ES-I3 (cell line): ENCODE measurements around the gene DMD.

Source experiments
- H3K36me3 ChIP-seq: 2 replicates; pipeline ENCODE4 v1.6.1; 2013; ENCODE audit warnings: mild to moderate bottlenecking, low read length, control low read depth, moderate library complexity; ENCODE audit not compliant: insufficient read depth
- H3K4me1 ChIP-seq: 2 replicates; pipeline ENCODE4 v1.6.1; 2013; ENCODE audit warnings: mild to moderate bottlenecking, control low read depth, low read length; ENCODE audit not compliant: insufficient read depth
- H3K9ac ChIP-seq: 2 replicates; pipeline ENCODE4 v1.6.1; 2013; ENCODE audit warnings: low read depth, mild to moderate bottlenecking, low read length, moderate library complexity
- H3K9me3 ChIP-seq: 2 replicates; pipeline ENCODE4 v1.6.1; 2013; ENCODE audit warnings: mild to moderate bottlenecking, low read length, moderate library complexity; ENCODE audit not compliant: control insufficient read depth, insufficient read depth

The DMD gene

DNA sequence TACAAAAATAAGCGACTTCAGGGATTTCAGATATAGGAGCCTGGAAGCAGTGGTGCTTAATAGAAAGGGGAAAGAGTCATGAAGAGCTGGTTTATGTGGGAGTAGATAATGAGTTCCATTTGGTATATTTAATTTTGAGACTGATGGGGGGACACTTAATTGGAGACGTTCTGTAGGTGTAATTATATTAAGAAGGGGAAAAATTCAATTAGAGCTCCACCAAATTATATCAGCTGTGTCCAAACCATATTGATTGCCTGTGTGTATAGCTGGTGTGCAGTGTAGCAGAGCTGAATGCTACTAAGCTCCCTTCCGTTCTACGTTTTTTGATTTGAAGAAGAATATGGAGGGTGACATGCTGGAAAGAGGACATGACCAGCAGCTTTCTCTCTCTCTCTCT is 282.3 kb downstream of the DMD start:
- no peaks in the 10 kb centered on the region for H3K9me3 ChIP-seq
- H3K9ac ChIP-seq: no peak overlapping the region
- H3K4me1 ChIP-seq: no peaks in the 10 kb centered on the region
- H3K36me3 ChIP-seq: no peaks in the 10 kb centered on the region

DNA sequence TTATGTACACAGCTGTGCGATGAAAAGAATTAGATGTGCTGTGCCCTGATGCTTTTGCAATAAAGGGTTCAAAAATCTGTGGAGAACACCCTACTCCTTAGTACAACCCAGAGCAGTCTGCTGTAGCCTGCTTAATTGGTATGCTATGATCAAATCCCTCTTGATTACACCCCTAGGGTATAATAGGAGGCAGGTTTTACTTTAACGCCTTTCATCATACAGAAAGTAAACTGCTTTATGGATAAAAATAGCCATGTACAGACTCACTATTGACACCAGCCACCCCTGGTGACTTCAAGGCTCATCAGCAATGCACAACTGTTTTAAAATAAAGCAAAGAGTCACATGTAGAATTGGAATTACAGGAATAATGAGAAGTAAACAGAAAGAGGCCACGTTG is 315.3 kb downstream of the DMD start:
- H3K4me1 ChIP-seq: peaks cover 4% of the 10 kb centered on the region; the same call in 1 of the 2 replicates
- 0 out of 2 replicates have a peak, but pooled peaks cover 4% of the 10 kb centered on the region for H3K36me3 ChIP-seq
- H3K9me3 ChIP-seq: no peaks in the 10 kb centered on the region
- H3K9ac ChIP-seq: no peak overlapping the region

DNA sequence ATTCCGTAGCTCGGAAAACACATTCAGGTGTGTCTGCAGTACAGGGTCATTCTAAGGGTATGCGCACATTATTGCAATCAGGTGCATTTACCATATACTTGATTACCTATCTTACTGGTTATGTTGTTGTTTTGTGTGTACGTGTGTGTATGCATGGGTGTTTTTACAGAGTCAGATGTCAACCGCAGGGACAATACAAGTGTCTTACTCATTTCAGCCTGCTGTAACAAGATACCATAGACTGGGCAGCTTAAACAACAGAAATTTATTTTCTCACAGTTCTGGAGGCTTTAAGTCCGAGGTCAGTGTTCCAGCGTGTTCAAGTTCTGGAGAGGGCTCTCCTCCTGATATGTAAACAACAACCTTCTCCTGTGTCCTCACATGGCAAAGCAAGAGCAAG is 316.7 kb downstream of the DMD start:
- H3K36me3 ChIP-seq: 0 out of 2 replicates have a peak, but pooled peaks cover 4% of the 10 kb centered on the region
- peaks cover 4% of the 10 kb centered on the region; the same call in 1 of the 2 replicates for H3K4me1 ChIP-seq
- no peak overlapping the region for H3K9ac ChIP-seq
- H3K9me3 ChIP-seq: no peaks in the 10 kb centered on the region

DNA sequence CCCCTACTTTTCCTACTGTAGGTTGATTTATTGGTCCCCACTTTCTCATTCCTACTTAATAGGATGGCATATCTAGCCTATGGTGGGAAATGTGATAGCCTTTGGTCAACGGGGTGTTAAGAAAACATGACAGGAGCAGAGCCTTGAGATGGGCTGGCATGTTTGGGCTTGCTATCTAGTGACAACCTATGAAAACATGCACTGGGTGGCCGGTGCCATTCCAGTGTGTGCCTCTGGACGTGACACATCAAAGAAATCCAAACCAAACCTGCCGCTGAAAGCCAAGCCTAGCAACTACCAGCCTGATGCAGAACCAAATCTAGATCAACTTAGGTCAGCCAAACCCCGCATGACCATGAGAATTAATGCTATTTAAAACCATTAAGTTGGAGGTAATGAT is 317.6 kb downstream of the DMD start:
- H3K4me1 ChIP-seq: peaks cover 4% of the 10 kb centered on the region; the same call in 1 of the 2 replicates
- no peak overlapping the region for H3K9ac ChIP-seq
- no peaks in the 10 kb centered on the region for H3K9me3 ChIP-seq
- H3K36me3 ChIP-seq: 0 out of 2 replicates have a peak, but pooled peaks cover 4% of the 10 kb centered on the region

DNA sequence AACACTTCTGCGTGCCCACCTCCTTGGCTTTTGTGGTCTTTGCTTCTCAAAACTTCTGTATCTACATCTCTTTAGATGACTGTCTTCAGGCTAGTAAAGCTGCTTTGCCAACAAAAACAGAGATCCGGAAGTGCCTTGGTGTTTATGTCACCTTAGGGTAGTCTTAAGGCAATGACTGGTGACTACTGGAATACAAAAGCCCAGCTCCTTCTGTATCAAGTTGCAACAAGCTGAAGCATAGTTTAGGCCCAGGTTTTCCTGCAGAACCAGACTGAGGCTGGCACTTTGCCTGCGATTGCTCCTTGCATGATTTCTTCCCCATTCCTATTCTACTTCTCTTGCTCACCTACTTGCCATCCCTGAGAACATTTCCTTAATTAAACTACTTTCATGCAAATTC is 333.8 kb downstream of the DMD start:
- no peaks in the 10 kb centered on the region for H3K36me3 ChIP-seq
- H3K9me3 ChIP-seq: no peaks in the 10 kb centered on the region
- H3K9ac ChIP-seq: no peak overlapping the region
- H3K4me1 ChIP-seq: peaks cover 17% of the 10 kb centered on the region

DNA sequence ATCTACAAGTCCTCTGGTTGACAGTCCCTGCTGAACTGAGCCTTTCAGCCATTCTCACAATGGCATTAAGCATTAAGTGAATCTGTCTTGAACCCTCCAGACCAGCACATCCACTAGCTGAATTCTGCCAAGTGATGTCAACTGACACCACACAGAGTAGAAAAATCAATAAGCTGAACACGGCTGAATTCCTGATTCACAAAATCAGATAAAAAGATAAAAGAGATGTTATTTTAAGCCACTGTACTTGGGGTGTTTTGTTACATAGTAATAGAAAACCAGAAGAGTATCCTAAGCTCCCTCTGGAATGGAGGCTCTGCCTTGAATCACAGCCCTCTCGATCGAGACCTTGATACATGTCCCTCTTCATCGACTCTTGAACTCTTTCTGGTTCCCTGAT is 336.5 kb downstream of the DMD start:
- Histone ChIP-seq H3K4me1 (peaks cover 15% of the 10 kb centered on the region), H3K9me3 (no peaks in the 10 kb centered on the region), H3K9ac (no peak overlapping the region), H3K36me3 (no peaks in the 10 kb centered on the region)

DNA sequence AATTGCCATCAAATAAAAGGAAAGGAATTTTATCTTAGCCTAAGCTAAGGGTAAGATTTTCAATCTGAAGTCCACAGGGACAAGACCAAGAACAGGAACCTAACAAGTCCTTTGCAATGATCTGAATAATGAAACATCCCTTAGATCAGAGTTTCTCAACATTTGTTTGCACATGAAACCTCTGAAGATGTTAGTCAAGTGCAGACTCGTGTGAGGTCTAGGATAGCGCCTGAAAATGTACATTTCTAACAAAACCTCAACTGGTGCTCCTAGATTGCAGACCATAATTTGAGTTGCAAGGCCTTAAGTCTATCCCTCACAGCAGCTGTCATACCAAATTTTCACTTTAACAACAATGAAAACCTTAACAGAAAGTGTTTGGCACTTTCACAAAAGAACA is 337.6 kb downstream of the DMD start:
- no peaks in the 10 kb centered on the region for H3K36me3 ChIP-seq
- no peaks in the 10 kb centered on the region for H3K9me3 ChIP-seq
- no peak overlapping the region for H3K9ac ChIP-seq
- peaks cover 15% of the 10 kb centered on the region for H3K4me1 ChIP-seq

DNA sequence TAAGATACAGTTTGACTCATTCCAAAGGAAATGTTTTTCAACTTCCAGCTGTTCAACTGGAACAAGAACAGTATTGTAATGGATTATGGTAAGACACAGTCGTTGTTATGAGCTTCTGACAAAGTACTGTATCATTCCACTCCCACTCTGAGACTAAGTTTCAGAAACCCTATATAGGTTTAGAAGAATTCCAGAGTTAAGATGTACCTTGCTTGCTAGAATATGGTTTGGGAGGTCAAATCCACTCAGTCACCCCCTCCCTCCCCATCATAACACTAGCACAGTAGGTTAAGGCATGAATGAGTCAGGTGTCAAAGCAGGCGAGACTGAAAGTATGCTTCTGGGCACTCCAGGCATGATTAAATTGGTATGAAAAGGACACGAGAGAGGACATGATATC is 339.7 kb downstream of the DMD start:
- peaks cover 6% of the 10 kb centered on the region for H3K4me1 ChIP-seq
- no peak overlapping the region for H3K9ac ChIP-seq
- no peaks in the 10 kb centered on the region for H3K9me3 ChIP-seq
- no peaks in the 10 kb centered on the region for H3K36me3 ChIP-seq

DNA sequence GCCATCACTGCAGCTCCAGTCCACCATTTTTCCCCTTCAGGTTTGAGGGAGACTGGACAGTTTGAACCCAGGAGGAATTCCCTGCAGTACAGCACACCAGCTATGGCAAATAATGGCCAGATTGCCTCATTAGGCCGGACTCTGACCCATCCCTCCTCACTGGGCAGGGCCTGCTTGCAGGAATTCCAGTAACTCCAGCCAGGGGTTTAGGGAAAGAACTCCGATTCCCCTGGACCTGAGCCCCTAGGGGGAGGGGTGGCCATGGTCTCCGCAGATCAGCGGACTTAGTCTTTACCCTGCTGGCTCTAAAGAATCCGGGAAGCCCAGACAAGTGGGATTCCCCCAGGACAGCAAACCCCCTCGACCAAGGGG is 342.8 kb downstream of the DMD start:
- Histone ChIP-seq H3K9me3 (no peaks in the 10 kb centered on the region), H3K36me3 (no peaks in the 10 kb centered on the region), H3K9ac (no peak overlapping the region), H3K4me1 (peaks cover 6% of the 10 kb centered on the region)

DNA sequence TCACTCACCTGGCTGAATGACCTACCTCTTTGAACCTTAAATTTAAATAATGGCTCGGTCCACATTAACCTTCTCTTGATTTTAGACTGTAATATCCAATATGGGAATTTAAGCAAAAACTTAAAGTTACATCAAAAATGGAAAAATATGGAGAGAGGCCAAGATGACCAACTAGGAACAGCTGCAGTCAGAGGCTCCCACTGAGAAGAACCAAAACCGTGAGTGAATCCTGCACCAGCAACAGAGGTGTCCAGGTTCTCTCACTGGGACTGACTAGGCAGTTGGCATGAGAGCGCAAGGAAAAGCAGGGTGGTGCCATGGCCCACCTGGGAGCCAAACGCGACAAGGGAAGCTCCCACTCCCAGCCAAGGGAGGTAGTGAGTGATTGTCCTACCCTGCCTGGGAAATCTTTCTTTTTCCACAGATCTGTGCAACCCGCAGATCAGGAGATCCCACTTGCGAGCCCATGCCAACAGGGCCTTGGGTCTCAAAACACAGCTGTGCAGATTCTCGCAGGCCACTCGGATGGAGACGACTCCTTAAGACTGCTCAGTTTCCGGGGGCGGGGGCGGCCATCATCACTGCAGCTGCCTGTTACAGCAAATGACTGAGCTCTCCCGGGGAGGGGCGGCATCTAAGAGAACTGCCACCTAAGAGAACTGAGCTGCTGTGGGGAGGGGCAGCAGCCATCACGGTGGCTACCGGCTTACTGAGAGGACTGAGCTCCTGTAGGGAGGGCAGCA is 343.4 kb downstream of the DMD start:
- Histone ChIP-seq H3K36me3 (no peaks in the 10 kb centered on the region), H3K9me3 (no peaks in the 10 kb centered on the region), H3K9ac (no peak overlapping the region), H3K4me1 (peaks cover 6% of the 10 kb centered on the region)

DNA sequence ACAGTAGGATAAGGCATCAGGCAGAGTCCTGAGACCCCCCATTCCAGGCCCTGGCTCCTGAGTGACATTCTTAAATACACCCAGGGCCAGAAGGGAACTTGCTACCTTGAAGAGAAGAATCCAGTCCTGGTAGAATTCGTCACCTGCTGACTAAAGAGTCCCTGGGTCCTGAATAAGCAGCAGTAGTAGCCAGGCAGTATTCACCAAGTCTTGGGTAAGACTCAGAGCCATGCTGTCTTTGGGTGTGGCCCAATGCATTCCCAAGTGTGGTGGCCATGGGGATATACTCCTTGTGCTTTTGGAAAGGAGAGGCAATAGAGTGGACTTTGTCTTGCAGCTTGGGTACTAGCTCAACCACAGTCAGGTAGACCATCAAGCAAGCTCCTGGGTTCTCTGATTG is 359.1 kb downstream of the DMD start:
- no peak overlapping the region for H3K9ac ChIP-seq
- H3K9me3 ChIP-seq: no peaks in the 10 kb centered on the region
- no peaks in the 10 kb centered on the region for H3K36me3 ChIP-seq
- no peaks in the 10 kb centered on the region for H3K4me1 ChIP-seq

DNA sequence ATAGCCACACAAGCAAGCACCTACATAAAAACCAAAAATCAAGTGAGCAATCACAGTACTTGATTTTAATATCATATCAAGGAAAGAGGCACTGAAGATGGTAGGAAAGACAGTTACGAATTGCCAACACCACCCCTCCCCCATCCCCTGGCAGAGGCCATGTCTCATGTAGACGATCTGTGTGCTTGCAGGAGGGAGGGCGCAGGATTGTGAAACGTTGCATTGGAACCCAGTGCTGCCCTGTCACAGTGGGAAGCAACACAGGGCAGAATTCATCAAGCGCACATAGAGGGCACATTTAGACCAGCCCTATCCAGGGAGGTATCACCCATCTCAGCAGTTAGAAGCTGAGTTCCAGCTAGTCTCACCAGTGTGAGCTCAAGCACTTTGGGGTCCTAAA is 359.8 kb downstream of the DMD start:
- Histone ChIP-seq H3K9ac (no peak overlapping the region), H3K4me1 (no peaks in the 10 kb centered on the region), H3K36me3 (no peaks in the 10 kb centered on the region), H3K9me3 (no peaks in the 10 kb centered on the region)

DNA sequence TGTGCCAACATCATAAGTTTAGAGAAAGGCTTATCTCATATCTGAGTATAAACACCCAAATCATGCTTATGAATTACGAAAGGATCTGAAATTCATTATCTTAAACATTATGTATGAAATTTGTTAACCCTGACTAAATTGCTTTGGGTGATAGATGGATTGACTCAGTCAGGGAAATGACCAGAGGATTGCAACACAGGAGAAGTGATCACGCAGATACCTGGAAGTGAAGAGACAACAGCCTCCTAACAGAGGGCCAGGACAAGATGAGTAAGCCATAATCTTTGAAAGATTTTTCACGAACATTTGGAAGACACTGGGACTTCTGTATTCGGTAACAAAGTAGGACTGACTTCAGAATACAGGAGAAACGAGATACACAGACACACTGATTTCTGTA is 363.4 kb downstream of the DMD start:
- peaks cover 4% of the 10 kb centered on the region; the same call in 1 of the 2 replicates for H3K4me1 ChIP-seq
- H3K36me3 ChIP-seq: no peaks in the 10 kb centered on the region
- no peak overlapping the region for H3K9ac ChIP-seq
- H3K9me3 ChIP-seq: no peaks in the 10 kb centered on the region

DNA sequence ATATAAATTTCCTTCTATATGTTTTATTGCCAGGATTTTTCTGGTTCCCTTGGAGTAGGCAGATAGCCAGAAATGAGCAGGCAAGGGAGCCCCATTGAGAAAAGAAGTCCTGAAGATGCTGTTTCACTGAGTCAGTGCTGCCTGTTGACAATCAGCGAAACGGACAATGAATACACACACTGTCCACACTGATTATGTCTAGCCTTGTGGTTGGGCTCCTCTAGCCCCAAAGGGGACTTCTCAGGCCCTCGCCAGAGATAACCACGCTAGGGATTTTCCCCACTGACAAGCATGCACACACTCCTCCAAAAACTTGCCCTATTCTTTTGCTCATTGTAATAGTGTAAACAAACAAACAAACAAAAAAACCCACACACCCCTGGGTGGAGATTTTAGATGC is 369.3 kb downstream of the DMD start:
- 0 out of 2 replicates have a peak, but pooled peaks cover 2% of the 10 kb centered on the region for H3K36me3 ChIP-seq
- H3K9me3 ChIP-seq: no peaks in the 10 kb centered on the region
- H3K9ac ChIP-seq: no peak overlapping the region
- H3K4me1 ChIP-seq: peaks cover 4% of the 10 kb centered on the region; the same call in 1 of the 2 replicates

DNA sequence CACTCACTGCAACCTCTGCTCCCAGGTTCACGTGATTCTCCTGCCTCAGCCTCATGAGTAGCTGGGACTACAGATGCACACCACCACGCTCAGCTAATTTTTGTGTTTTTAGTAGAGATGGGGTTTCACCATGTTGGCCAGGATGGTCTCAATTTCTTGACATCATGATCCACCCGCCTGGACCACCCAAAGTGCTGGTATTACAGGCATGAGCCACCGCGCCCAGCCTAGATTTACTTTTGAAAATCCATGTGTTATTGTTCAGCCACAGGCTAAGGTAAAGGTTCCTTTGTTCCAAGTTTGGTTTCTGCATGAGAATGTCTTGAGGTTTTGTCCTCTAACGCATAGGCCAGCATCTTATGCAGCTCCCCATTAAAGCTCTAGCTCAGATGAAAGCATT is 371.6 kb downstream of the DMD start:
- Histone ChIP-seq H3K9ac (no peak overlapping the region), H3K4me1 (peaks cover 3% of the 10 kb centered on the region; the same call in 1 of the 2 replicates), H3K36me3 (0 out of 2 replicates have a peak, but pooled peaks cover 2% of the 10 kb centered on the region)

More for the DNA sequence above, 371.6 kb downstream of the DMD start:
- H3K9me3 ChIP-seq: no peaks in the 10 kb centered on the region; the same call in 1 of the 2 replicates
